Esophagus muscularis mucosa (tissue), 4 donors: Measurements from ENCODE around the gene TBATA.

Source experiments
- EP300 ChIP-seq: sonication (generic); formaldehyde crosslinking; IDR thresholded peaks from one replicate; pipeline ENCODE4 v1.6.1; 2017; ENCODE audit warnings: antibody characterized with exemption
- POLR2A ChIP-seq: fragments of 450-650 bp; IDR thresholded peaks from one replicate; pipeline ENCODE4 v1.6.1; 2017; ENCODE audit warnings: antibody characterized with exemption, moderate library complexity, mild to moderate bottlenecking, low read depth
- POLR2AphosphoS5 ChIP-seq, 2 donors: sonication (generic); formaldehyde crosslinking; IDR thresholded peaks; one replicate each; pipeline ENCODE4 v1.6.1; 2017; ENCODE audit warnings: antibody characterized with exemption in 2 of 2
- TF ChIP-seq, protein P1 (sequence below), 3 experiments: fragments of 200-600 bp in 2 of 3; fragments of 450-650 bp in 1 of 3; sonication (generic) in 2 of 3; IDR thresholded peaks; one replicate each; pipeline ENCODE4 v1.5.1; 2017 to 2019; ENCODE audit warnings: antibody characterized with exemption in 3 of 3, mild to moderate bottlenecking in 2 of 3, moderate library complexity in 1 of 3

DNA sequence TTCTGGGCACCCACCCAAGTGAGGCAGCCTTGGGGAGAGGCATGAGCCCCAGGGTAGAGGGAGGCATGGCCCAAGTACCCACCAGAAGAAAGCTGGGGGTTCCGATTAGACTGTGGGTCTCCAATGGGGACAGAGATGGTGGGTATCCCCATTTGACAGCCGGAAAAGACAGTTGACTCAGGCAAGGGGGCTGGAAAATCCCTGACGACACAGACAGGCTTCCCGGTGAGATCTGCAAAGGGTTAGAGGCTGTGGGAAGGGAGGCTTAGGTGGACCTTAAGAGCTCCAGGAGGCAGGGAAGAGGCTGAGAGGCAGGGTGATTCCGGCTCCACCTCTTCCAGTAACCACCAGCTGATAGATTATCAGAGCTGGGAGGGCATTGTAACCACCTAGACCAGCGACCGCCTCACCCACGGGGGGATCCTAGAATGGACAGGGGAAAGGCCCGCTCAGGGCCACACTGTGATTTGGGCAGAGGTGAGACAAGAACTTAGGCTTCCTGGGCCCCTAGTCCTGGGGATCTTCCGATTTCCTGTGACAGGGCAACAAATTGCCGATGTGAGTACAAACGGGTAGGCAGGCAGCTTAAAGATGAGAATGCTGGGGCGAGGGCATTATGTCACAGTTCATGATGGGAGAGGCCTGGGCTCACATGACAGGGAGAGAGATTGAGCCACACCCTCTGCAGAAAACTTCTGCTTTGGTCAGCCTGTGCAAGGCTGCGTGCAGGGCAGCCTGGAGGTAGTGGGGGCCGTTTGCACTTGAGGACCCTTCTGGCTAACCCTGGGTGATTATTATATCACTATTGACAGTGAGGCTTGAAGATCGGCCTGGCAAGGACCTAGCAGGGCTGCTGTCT lies 5.4 kb downstream of the TBATA start:
- TF ChIP-seq POLR2A (no peak), EP300 (no peak), POLR2AphosphoS5 (IDR thresholded peaks at IDR 0.05) (no peak)
- TF ChIP-seq, protein P1, sequence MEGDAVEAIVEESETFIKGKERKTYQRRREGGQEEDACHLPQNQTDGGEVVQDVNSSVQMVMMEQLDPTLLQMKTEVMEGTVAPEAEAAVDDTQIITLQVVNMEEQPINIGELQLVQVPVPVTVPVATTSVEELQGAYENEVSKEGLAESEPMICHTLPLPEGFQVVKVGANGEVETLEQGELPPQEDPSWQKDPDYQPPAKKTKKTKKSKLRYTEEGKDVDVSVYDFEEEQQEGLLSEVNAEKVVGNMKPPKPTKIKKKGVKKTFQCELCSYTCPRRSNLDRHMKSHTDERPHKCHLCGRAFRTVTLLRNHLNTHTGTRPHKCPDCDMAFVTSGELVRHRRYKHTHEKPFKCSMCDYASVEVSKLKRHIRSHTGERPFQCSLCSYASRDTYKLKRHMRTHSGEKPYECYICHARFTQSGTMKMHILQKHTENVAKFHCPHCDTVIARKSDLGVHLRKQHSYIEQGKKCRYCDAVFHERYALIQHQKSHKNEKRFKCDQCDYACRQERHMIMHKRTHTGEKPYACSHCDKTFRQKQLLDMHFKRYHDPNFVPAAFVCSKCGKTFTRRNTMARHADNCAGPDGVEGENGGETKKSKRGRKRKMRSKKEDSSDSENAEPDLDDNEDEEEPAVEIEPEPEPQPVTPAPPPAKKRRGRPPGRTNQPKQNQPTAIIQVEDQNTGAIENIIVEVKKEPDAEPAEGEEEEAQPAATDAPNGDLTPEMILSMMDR (IDR thresholded peaks at IDR 0.05), result no peak
